Measurements from ENCODE around the gene KDR. TPM values are rescaled to one million over a fixed set of nuclear protein-coding genes. Genes with fewer than 3 reads are reported as not detected.

Gene KDR
- total RNA-seq: 180 and 183 TPM in 2 replicates

DNA sequence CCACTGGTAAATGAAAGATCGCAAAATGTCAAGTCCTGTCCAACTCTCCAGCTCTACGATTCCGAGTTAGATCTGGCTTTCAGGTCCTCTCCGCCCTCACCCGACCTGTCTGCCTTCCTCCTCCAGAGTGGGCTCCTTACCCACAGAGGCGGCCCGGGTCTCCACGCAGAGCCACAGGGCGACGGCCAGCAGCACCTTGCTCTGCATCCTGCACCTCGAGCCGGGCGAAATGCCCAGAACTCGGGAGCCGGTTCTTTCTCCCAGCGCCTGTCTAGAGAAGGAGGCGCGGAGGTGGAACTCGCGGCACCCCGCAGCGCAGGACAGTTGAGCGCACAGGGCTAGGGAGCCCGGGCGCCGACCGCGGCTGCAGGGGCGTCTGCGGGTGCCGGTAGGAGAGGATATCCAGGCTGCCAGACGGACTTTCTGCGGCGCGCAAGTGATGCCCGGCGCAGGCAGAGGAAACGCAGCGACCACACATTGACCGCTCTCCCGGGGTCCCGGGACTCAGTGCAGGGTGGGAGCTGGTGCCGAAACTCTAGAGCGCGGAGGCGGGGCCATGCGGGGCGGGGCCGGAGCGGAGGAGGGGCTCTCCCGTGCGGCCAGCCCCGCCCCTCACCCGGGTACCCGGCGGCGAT lies at the start of gene KDR:
KDR (minus strand) TSS at position 509 of the 635 bp plus-strand sequence; CDS start at position 207, 302 bp downstream.

Other genes with a start within 250 kb of the KDR start
- gene SRD5A3, start 220.6 kb upstream of the KDR start, total RNA-seq: 18.1 and 21.4 TPM in 2 replicates

All from mammary microvascular endothelial cell (primary cell).